CD14-positive monocyte (primary cell): Measurements from ENCODE around the gene RNF220. TPM values are rescaled to one million over a fixed set of nuclear protein-coding genes. Genes with fewer than 3 reads are reported as not detected.

Source experiments
- DNase-seq, 3 donors: peaks; one replicate each; pipeline ENCODE4 v3.0.0-alpha.2; 2011 to 2022
- H2AFZ ChIP-seq: 2 replicates; pipeline ENCODE4 v1.6.0; 2012; ENCODE audit warnings: mild to moderate bottlenecking, low read depth, low read length, inconsistent platforms; ENCODE audit not compliant: insufficient read depth, poor library complexity, severe bottlenecking
- H3K27ac ChIP-seq, 2 donors: 1 replicate in 1 of 2; 2 replicates in 1 of 2; pipeline ENCODE4 v1.5.1; 2012 to 2013; ENCODE audit warnings: low read length in 2 of 2, control low read depth in 1 of 2, inconsistent platforms in 1 of 2, low read depth in 1 of 2, mild to moderate bottlenecking in 1 of 2
- H3K27me3 ChIP-seq, 2 donors: one replicate each; pipeline versions ENCODE4 v1.6.0 to v1.6.1; 2011 to 2013; ENCODE audit warnings: low read length in 2 of 2; ENCODE audit not compliant: control insufficient read depth in 2 of 2, insufficient read depth in 2 of 2
- H3K36me3 ChIP-seq, 2 donors: replicated peaks in 1 of 2; 1 replicate in 1 of 2; 2 replicates in 1 of 2; pipeline versions ENCODE4 v1.5.1 to v1.6.1; 2012 to 2013; ENCODE audit warnings: low read length in 2 of 2, control low read depth in 1 of 2, inconsistent platforms in 1 of 2, mild to moderate bottlenecking in 1 of 2; ENCODE audit not compliant: insufficient read depth in 2 of 2, control insufficient read depth in 1 of 2
- H3K4me1 ChIP-seq, 2 donors: 1 replicate in 1 of 2; 2 replicates in 1 of 2; pipeline versions ENCODE4 v1.5.1 to v1.6.1; 2012 to 2013; ENCODE audit warnings: low read length in 2 of 2, control low read depth in 1 of 2, inconsistent platforms in 1 of 2, mild to moderate bottlenecking in 1 of 2, moderate library complexity in 1 of 2; ENCODE audit not compliant: insufficient read depth in 2 of 2, control insufficient read depth in 1 of 2
- H3K4me2 ChIP-seq: replicated peaks from 2 replicates; pipeline ENCODE3; 2012; ENCODE audit warnings: low read length, moderate library complexity, mild to moderate bottlenecking; ENCODE audit not compliant: poor library complexity, severe bottlenecking; ENCODE audit errors: extremely low read depth
- H3K4me3 ChIP-seq, 3 experiments: fragments of 200-600 bp in 1 of 3; sonication (generic) in 1 of 3; replicated peaks in 1 of 3; 1 replicate in 2 of 3; 2 replicates in 1 of 3; pipeline ENCODE4 v1.5.1; 2011 to 2013; ENCODE audit warnings: low read length in 3 of 3, mild to moderate bottlenecking in 3 of 3, control low read depth in 2 of 3, low read depth in 2 of 3, inconsistent platforms in 1 of 3, moderate library complexity in 1 of 3
- H3K79me2 ChIP-seq: 2 replicates; pipeline ENCODE4 v1.6.0; 2012; ENCODE audit warnings: mild to moderate bottlenecking, control low read depth, inconsistent platforms, low read length, moderate library complexity; ENCODE audit not compliant: insufficient read depth
- H3K9ac ChIP-seq: 2 replicates; pipeline ENCODE4 v1.6.0; 2017; ENCODE audit warnings: low read length, mild to moderate bottlenecking; ENCODE audit not compliant: insufficient read depth, poor library complexity, severe bottlenecking
- H3K9me3 ChIP-seq, 2 donors: replicated peaks in 1 of 2; 1 replicate in 1 of 2; 2 replicates in 1 of 2; pipeline versions ENCODE4 v1.5.1 to v1.6.1; 2012 to 2013; ENCODE audit warnings: low read length in 2 of 2, control low read depth in 1 of 2; ENCODE audit not compliant: control insufficient read depth in 1 of 2, insufficient read depth in 1 of 2
- H4K20me1 ChIP-seq: 2 replicates; pipeline ENCODE4 v1.6.0; 2012; ENCODE audit warnings: mild to moderate bottlenecking, low read length, control low read depth, moderate library complexity; ENCODE audit not compliant: insufficient read depth
- H3K27ac Mint-ChIP-seq, 7 donors: one replicate each; pipeline ENCODE4 v1.8.0; 2020; ENCODE audit warnings: mild to moderate bottlenecking in 7 of 7, mixed read lengths in 7 of 7, moderate library complexity in 6 of 7, inconsistent platforms in 2 of 7
- H3K27me3 Mint-ChIP-seq, 3 donors: one replicate each; pipeline ENCODE4 v1.8.0; 2021 to 2022; ENCODE audit warnings: low read depth in 3 of 3, mild to moderate bottlenecking in 3 of 3, mixed read lengths in 3 of 3, moderate library complexity in 3 of 3, inconsistent platforms in 1 of 3
- H3K36me3 Mint-ChIP-seq, 2 donors: one replicate each; pipeline ENCODE4 v1.8.0; 2020; ENCODE audit warnings: mixed read lengths in 2 of 2, inconsistent platforms in 1 of 2, mild to moderate bottlenecking in 1 of 2
- H3K4me1 Mint-ChIP-seq: one replicate; pipeline ENCODE4 v1.8.0; 2020; ENCODE audit warnings: mild to moderate bottlenecking, mixed read lengths
- H3K4me3 Mint-ChIP-seq, 2 donors: one replicate each; pipeline ENCODE4 v1.8.0; 2020; ENCODE audit warnings: mild to moderate bottlenecking in 2 of 2, mixed read lengths in 2 of 2, moderate library complexity in 1 of 2
- H3K9me3 Mint-ChIP-seq, 7 donors: one replicate each; pipeline ENCODE4 v1.8.0; 2020 to 2022; ENCODE audit warnings: mixed read lengths in 7 of 7, mild to moderate bottlenecking in 6 of 7, moderate library complexity in 6 of 7, inconsistent platforms in 2 of 7
- WGBS: methylation state at CpG from one replicate; pipeline ENCODE4 v1.1.5; 2013; ENCODE audit warnings: missing lambda C conversion rate; ENCODE audit not compliant: insufficient coverage; 5-methylcytosine and 5-hydroxymethylcytosine counted together
- intact Hi-C, 2 donors: fragments of 100-400 bp; cut with micrococcal nuclease; formaldehyde crosslinking; loops; one replicate each; pipeline versions ENCODE4 v1.15.0 to v1.15.1; 2023
- polyA plus RNA-seq, 3 donors: library from polyadenylated mRNA; depleted of rRNA in 1 of 3; unstranded in 2 of 3; stranded (reverse) in 1 of 3; fragments of 300-500 nt in 2 of 3; fragments of >200 nt in 1 of 3; fragmentation: Illumina TruSeq in 2 of 3; gene quantifications; 1 replicate in 2 of 3; 2 replicates in 1 of 3; pipeline ENCODE4 v1.2.3, GENCODE V29; 2012 to 2021
- TF ChIP-seq, protein P1 (sequence below): fragments of 200-600 bp; IDR thresholded peaks from one replicate; pipeline ENCODE4 v1.8.0; 2022; ENCODE audit warnings: antibody characterized with exemption, mild to moderate bottlenecking

RNF220 gene
- polyA plus RNA-seq, 3 donors, result 39.4 to 133 (median 49.4) TPM

GRCh38 chr1:44587796-44588460 lies 182.9 kb downstream of the RNF220 start:
- no peak overlapping the region for H2AFZ ChIP-seq
- H3K4me3 ChIP-seq, result no peak overlapping the region
- H3K79me2 ChIP-seq, result no peaks in the 10 kb centered on the region
- H3K4me2 ChIP-seq, result no peak overlapping the region
- H3K4me3 Mint-ChIP-seq, result no peak overlapping the region
- H3K27ac Mint-ChIP-seq, result no peak overlapping the region
- 84% methylated on average over 10 of the region's 17 CpGs for WGBS
- no peak for DNase-seq
- H3K27ac ChIP-seq, result no peak overlapping the region
- peaks cover 14% of the 10 kb centered on the region in 2 donors for H3K4me1 ChIP-seq
- H3K36me3 ChIP-seq, result no peaks in the 10 kb centered on the region
- no peaks in the 10 kb centered on the region for H4K20me1 ChIP-seq
- no peaks in the 10 kb centered on the region for H3K9me3 Mint-ChIP-seq
- no peaks in the 10 kb centered on the region for H3K36me3 Mint-ChIP-seq
- H3K9me3 ChIP-seq, result no peaks in the 10 kb centered on the region
- no peaks in the 10 kb centered on the region for H3K27me3 ChIP-seq
- peaks cover 18% of the 10 kb centered on the region for H3K4me1 Mint-ChIP-seq
- H3K27me3 Mint-ChIP-seq, result peaks cover 0 to 1% (median 0%) of the 10 kb centered on the region in 3 donors
- H3K9ac ChIP-seq, result no peak overlapping the region
- intact Hi-C loops, result no loop called here
- TF ChIP-seq, protein P1, sequence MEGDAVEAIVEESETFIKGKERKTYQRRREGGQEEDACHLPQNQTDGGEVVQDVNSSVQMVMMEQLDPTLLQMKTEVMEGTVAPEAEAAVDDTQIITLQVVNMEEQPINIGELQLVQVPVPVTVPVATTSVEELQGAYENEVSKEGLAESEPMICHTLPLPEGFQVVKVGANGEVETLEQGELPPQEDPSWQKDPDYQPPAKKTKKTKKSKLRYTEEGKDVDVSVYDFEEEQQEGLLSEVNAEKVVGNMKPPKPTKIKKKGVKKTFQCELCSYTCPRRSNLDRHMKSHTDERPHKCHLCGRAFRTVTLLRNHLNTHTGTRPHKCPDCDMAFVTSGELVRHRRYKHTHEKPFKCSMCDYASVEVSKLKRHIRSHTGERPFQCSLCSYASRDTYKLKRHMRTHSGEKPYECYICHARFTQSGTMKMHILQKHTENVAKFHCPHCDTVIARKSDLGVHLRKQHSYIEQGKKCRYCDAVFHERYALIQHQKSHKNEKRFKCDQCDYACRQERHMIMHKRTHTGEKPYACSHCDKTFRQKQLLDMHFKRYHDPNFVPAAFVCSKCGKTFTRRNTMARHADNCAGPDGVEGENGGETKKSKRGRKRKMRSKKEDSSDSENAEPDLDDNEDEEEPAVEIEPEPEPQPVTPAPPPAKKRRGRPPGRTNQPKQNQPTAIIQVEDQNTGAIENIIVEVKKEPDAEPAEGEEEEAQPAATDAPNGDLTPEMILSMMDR, result no peak

DNA sequence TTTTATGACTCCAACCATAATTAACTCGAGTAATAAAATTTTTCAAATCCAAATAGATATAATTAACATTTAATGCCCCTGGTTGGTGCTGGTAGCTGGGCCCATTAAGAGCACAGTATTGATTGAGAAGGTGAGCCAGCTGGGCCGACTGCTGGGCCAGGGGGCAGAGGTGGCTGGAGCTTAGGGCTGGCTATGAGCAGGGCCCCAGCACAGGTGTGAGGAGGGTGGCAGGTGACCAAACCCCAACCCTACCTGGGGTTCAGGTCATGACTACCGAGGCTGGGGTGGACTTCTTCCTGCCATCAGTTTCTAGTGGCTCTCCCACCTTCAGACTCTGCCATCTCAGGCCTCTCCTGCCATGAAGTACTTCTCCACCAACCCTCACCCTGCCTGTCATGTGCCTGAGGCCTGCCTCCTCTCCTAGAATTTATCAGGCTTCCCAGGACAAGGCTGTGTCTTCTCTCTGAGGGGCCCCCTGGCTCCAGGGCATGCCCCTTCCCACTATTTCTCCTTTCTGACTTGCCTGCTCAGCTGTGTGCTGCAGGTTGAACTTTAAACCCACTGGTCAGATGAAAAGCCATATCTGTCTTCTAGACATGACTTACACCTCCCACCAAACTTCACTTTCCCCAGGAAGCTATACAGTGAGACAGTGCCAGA lies 183.6 kb downstream of the RNF220 start:
- no peak for DNase-seq
- Mint-ChIP-seq H3K4me3 (no peak overlapping the region), H3K27me3 (peaks cover 0 to 1% (median 0%) of the 10 kb centered on the region in 3 donors), H3K36me3 (no peaks in the 10 kb centered on the region), H3K27ac (no peak overlapping the region), H3K4me1 (peaks cover 18% of the 10 kb centered on the region), H3K9me3 (no peaks in the 10 kb centered on the region)
- H3K4me2 ChIP-seq, result no peak overlapping the region
- H3K4me1 ChIP-seq, result peaks cover 14% of the 10 kb centered on the region in 2 donors
- no peak overlapping the region for H3K9ac ChIP-seq
- 83% methylated on average over 2 of the region's 3 CpGs for WGBS
- no peaks in the 10 kb centered on the region for H3K36me3 ChIP-seq
- no peak overlapping the region for H3K4me3 ChIP-seq
- H3K79me2 ChIP-seq, result no peaks in the 10 kb centered on the region
- no peaks in the 10 kb centered on the region for H4K20me1 ChIP-seq
- TF ChIP-seq, protein P1, result no peak
- H3K27me3 ChIP-seq, result no peaks in the 10 kb centered on the region
- H3K27ac ChIP-seq, result no peak overlapping the region
- intact Hi-C loops, result no loop called here
- no peak overlapping the region for H2AFZ ChIP-seq
- H3K9me3 ChIP-seq, result no peaks in the 10 kb centered on the region
